Activated CD8-positive, alpha-beta memory T cell treated with anti-CD3 and anti-CD28 coated beads, Interleukin-2, amount 50 U/mL, for 24 hours (primary cell): ENCODE data around the gene PTPRH.

Source experiments
- DNase-seq: peaks from one replicate; pipeline ENCODE4 v3.0.0-alpha.2; 2020; ENCODE audit errors: extremely low read depth

The PTPRH gene

GRCh38 chr19:55132453-55133129 lies 76.7 kb downstream of the PTPRH start:
- no peak for DNase-seq

GRCh38 chr19:55131421-55131820 lies 77.9 kb downstream of the PTPRH start:
- no peak for DNase-seq
